Testis (tissue), 2 donors: Measurements from ENCODE around the gene SHB.

Source experiments
- POLR2A ChIP-seq: fragments of 450-650 bp; IDR thresholded peaks from one replicate; pipeline ENCODE4 v1.6.1; 2017; ENCODE audit warnings: antibody characterized with exemption, mild to moderate bottlenecking, moderate library complexity
- TF ChIP-seq, protein P1 (sequence below), 3 experiments: fragments of 450-650 bp in 2 of 3; fragments of 200-600 bp in 1 of 3; sonication (generic) in 1 of 3; IDR thresholded peaks; one replicate each; pipeline ENCODE4 v1.5.1; 2016 to 2019; ENCODE audit warnings: antibody characterized with exemption in 3 of 3, mild to moderate bottlenecking in 2 of 3, moderate library complexity in 1 of 3

DNA sequence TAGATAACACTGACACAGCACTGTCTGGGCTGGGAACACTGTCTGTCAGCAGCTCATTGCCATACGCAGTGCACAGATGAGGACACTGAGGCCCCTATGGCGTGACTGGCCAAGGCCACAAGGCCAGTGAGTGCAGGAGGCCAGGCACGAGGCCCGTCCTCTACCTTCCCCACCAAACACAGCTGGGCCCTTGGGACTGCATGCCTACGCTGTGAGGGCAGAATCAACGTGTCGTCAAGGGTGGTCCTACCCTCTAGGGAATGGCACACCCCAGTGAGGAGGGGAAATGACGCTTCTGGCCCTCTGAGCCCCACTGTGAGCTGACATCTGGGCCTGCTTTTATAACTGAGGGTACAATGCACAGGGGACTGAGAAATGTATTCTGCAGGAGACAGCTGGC, 123.0 kb downstream of the SHB start:
- TF ChIP-seq, protein P1, sequence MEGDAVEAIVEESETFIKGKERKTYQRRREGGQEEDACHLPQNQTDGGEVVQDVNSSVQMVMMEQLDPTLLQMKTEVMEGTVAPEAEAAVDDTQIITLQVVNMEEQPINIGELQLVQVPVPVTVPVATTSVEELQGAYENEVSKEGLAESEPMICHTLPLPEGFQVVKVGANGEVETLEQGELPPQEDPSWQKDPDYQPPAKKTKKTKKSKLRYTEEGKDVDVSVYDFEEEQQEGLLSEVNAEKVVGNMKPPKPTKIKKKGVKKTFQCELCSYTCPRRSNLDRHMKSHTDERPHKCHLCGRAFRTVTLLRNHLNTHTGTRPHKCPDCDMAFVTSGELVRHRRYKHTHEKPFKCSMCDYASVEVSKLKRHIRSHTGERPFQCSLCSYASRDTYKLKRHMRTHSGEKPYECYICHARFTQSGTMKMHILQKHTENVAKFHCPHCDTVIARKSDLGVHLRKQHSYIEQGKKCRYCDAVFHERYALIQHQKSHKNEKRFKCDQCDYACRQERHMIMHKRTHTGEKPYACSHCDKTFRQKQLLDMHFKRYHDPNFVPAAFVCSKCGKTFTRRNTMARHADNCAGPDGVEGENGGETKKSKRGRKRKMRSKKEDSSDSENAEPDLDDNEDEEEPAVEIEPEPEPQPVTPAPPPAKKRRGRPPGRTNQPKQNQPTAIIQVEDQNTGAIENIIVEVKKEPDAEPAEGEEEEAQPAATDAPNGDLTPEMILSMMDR (IDR thresholded peaks at IDR 0.05) = no peak
- TF ChIP-seq POLR2A = no peak
